Loucy (cell line): ENCODE measurements around the gene MPND.

Experiments used
- H2AFZ ChIP-seq: fragments of 200-600 bp; sonication (generic); 2 replicates; pipeline ENCODE4 v1.6.0; 2016; ENCODE audit warnings: antibody characterized with exemption, mild to moderate bottlenecking, low read length, moderate library complexity
- H3F3A ChIP-seq: fragments of 200-600 bp; 2 replicates; pipeline ENCODE4 v1.6.0; 2016; ENCODE audit warnings: antibody characterized with exemption, low read depth, mild to moderate bottlenecking
- H3K27me3 ChIP-seq: fragments of 200-600 bp; sonication (generic); 2 replicates; pipeline ENCODE4 v1.6.1; 2014; ENCODE audit warnings: low read length, mild to moderate bottlenecking; ENCODE audit not compliant: insufficient read depth, poor library complexity, severe bottlenecking
- H3K36me3 ChIP-seq: fragments of 200-600 bp; sonication (generic); 2 replicates; pipeline ENCODE4 v1.6.1; 2016; ENCODE audit warnings: low read length; ENCODE audit not compliant: insufficient read depth
- H3K4me1 ChIP-seq: fragments of 200-600 bp; sonication (generic); 2 replicates; pipeline ENCODE4 v1.5.1; 2014; ENCODE audit warnings: low read length, mild to moderate bottlenecking; ENCODE audit not compliant: insufficient read depth, poor library complexity, severe bottlenecking
- H3K4me2 ChIP-seq: fragments of 200-600 bp; sonication (generic); 2 replicates; pipeline ENCODE4 v1.6.0; 2014; ENCODE audit warnings: antibody characterized with exemption, low read length, low read depth, mild to moderate bottlenecking; ENCODE audit not compliant: poor library complexity, severe bottlenecking
- H3K4me3 ChIP-seq: fragments of 200-600 bp; sonication (generic); 2 replicates; pipeline ENCODE4 v1.5.1; 2014; ENCODE audit warnings: low read length, mild to moderate bottlenecking, mixed read lengths; ENCODE audit not compliant: poor library complexity, severe bottlenecking
- H3K79me2 ChIP-seq: fragments of 200-600 bp; sonication (generic); 2 replicates; pipeline ENCODE4 v1.6.1; 2014; ENCODE audit warnings: low read length; ENCODE audit not compliant: insufficient read depth
- H3K9ac ChIP-seq: fragments of 200-600 bp; sonication (generic); 2 replicates; pipeline ENCODE4 v1.6.0; 2014; ENCODE audit warnings: mild to moderate bottlenecking, low read depth, low read length, moderate library complexity; ENCODE audit not compliant: poor library complexity, severe bottlenecking
- H3K9me2 ChIP-seq: fragments of 200-600 bp; sonication (generic); replicated peaks from 2 replicates; pipeline ENCODE4 v1.6.1; 2016; ENCODE audit warnings: low read depth, low read length, mixed read lengths
- H3K9me3 ChIP-seq: fragments of 200-600 bp; sonication (generic); 2 replicates; pipeline ENCODE4 v1.6.1; 2014; ENCODE audit warnings: mild to moderate bottlenecking, antibody characterized with exemption, low read length, low read depth; ENCODE audit not compliant: insufficient read depth
- H4K20me1 ChIP-seq: fragments of 200-600 bp; sonication (generic); 2 replicates; pipeline ENCODE4 v1.6.0; 2014; ENCODE audit warnings: antibody characterized with exemption, low read length, mild to moderate bottlenecking; ENCODE audit not compliant: insufficient read depth, poor library complexity, severe bottlenecking
- EZH2phosphoT487 ChIP-seq: fragments of 200-600 bp; IDR thresholded peaks from 2 replicates; pipeline ENCODE4 v1.6.1; 2018; ENCODE audit warnings: antibody characterized with exemption, mild to moderate bottlenecking, moderate library complexity, borderline replicate concordance
- TF ChIP-seq, protein P1 (sequence below): fragments of 200-600 bp; sonication (generic); conservative IDR thresholded peaks from 2 replicates; pipeline ENCODE4 v1.5.1; 2014; ENCODE audit warnings: mild to moderate bottlenecking, antibody characterized with exemption, low read length

Gene MPND

DNA sequence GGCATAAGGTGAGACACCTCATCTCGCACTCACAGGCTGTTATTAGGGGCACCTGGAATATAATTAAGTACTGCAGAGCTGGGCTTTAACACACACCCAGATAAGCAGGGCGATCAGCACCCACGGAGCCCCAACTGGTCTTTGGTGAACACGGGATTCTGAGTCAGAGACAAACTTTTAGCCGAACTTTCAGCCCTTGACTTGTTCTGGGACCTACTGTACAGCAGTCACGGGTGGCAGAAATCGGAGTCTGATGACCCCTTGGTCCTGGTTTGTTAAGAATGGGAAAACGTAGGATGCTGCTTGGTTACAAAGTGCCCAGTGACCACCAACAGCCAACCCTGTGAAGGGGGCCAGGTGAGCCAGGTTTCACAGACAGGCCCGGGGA is 47.9 kb downstream of the MPND start:
- peak overlapping the region; percentile 26 for H3K9ac ChIP-seq
- no peaks in the 10 kb centered on the region for H3K9me2 ChIP-seq
- H3K9me3 ChIP-seq, result no peaks in the 10 kb centered on the region
- H4K20me1 ChIP-seq, result peaks cover 59% of the 10 kb centered on the region
- no peak overlapping the region for H3K4me3 ChIP-seq
- H3K4me1 ChIP-seq, result peaks cover 30% of the 10 kb centered on the region
- H3K36me3 ChIP-seq, result peaks cover 12% of the 10 kb centered on the region; the same call in 1 of the 2 replicates
- peak overlapping the region; percentile 32 for H3K4me2 ChIP-seq
- peaks cover 78% of the 10 kb centered on the region for H3K79me2 ChIP-seq
- H3F3A ChIP-seq, result no peaks in the 10 kb centered on the region
- no peak overlapping the region for H2AFZ ChIP-seq
- TF ChIP-seq, protein P1, sequence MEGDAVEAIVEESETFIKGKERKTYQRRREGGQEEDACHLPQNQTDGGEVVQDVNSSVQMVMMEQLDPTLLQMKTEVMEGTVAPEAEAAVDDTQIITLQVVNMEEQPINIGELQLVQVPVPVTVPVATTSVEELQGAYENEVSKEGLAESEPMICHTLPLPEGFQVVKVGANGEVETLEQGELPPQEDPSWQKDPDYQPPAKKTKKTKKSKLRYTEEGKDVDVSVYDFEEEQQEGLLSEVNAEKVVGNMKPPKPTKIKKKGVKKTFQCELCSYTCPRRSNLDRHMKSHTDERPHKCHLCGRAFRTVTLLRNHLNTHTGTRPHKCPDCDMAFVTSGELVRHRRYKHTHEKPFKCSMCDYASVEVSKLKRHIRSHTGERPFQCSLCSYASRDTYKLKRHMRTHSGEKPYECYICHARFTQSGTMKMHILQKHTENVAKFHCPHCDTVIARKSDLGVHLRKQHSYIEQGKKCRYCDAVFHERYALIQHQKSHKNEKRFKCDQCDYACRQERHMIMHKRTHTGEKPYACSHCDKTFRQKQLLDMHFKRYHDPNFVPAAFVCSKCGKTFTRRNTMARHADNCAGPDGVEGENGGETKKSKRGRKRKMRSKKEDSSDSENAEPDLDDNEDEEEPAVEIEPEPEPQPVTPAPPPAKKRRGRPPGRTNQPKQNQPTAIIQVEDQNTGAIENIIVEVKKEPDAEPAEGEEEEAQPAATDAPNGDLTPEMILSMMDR, result no peak
- no peak for TF ChIP-seq EZH2phosphoT487
- H3K27me3 ChIP-seq, result no peaks in the 10 kb centered on the region

DNA sequence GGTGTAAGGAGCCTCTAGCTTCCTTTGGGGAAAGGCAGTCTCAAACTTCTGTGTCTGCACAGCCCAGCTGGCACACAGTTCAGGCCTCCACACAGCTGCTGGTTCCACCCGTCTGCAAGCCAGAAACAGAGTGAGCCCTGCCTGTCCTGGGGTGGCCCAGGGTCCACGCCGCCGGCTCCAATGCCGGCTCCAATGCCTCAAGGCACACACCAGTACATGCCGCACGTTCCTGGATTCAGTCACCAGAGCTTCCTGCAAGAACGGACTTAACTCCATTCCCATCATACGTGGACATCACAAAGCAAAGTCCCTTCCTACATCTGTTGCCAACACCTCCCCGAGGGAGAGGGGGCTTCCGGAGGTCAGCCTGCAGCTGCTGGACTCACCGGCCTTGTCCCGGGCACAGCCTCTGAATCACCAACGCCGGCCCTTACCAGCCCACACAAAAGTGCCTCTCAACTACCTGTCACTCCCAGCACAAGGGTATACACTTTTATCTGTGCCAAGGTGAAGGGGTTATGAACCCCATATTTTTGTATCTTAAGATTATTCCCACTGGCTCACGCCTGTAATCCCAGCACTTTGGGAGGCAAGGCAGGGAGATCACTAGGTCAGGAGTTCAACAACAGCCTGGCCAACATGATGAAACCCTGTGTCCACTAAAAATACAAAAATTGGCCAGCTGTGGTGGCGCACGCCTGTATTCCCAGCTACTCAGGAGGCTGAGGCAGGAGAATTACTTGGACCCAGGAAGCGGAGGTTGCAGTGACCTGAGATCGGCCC is 48.5 kb downstream of the MPND start:
- Histone ChIP-seq H4K20me1 (peaks cover 61% of the 10 kb centered on the region), H3K4me1 (peaks cover 30% of the 10 kb centered on the region), H2AFZ (no peak overlapping the region), H3K4me2 (no peak overlapping the region), H3K79me2 (peaks cover 84% of the 10 kb centered on the region), H3K9ac (no peak overlapping the region), H3K27me3 (no peaks in the 10 kb centered on the region), H3K9me2 (no peaks in the 10 kb centered on the region), H3K9me3 (no peaks in the 10 kb centered on the region), H3K36me3 (peaks cover 12% of the 10 kb centered on the region; the same call in 1 of the 2 replicates), H3K4me3 (no peak overlapping the region), H3F3A (no peaks in the 10 kb centered on the region)
- no peak for TF ChIP-seq EZH2phosphoT487
- TF ChIP-seq, protein P1, result no peak

DNA sequence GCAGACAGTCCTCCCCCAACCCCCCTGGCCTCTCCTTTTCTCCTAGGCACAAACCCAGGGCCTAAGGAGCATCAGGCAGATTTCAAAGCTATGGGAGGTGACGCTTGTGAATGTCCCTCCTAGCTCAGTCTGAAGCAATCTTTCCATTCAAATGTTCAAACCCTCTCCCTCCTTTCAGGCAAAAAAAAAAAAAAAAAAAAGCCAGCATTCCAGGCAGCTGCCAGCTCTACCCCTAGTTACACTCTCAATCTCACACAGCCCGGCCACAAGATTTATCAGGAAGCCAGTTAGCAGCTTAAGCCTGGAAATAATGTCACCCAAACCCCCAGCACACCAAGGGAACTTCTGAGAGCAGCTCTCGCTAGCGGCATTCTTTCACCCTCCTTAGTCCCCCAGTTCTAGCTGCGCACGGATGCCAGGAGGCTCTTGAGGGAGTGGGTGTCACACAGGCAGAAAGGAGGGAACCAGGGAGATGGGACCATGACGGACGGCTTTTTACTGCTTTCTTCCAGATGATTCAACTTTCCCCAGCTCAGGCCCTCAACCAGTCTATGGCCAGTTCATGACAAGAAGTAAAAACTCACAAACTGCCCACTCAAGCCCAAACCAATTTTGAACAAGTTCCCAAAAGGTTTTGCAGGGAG is 50.7 kb downstream of the MPND start:
- H3K36me3 ChIP-seq, result peaks cover 6% of the 10 kb centered on the region; the same call in 1 of the 2 replicates
- peaks cover 93% of the 10 kb centered on the region for H3K79me2 ChIP-seq
- no peaks in the 10 kb centered on the region for H3K9me2 ChIP-seq
- H3K4me1 ChIP-seq, result peaks cover 40% of the 10 kb centered on the region
- peaks cover 72% of the 10 kb centered on the region for H4K20me1 ChIP-seq
- peak overlapping the region; percentile 25 for H3K4me2 ChIP-seq
- no peaks in the 10 kb centered on the region for H3K9me3 ChIP-seq
- TF ChIP-seq, protein P1, result no peak
- no peak for TF ChIP-seq EZH2phosphoT487
- H3K4me3 ChIP-seq, result no peak overlapping the region
- H3K9ac ChIP-seq, result peak overlapping the region; percentile 7
- H2AFZ ChIP-seq, result no peak overlapping the region
- H3F3A ChIP-seq, result no peaks in the 10 kb centered on the region
- no peaks in the 10 kb centered on the region for H3K27me3 ChIP-seq
